Measurements from ENCODE around the gene BACH2.

The BACH2 gene

DNA sequence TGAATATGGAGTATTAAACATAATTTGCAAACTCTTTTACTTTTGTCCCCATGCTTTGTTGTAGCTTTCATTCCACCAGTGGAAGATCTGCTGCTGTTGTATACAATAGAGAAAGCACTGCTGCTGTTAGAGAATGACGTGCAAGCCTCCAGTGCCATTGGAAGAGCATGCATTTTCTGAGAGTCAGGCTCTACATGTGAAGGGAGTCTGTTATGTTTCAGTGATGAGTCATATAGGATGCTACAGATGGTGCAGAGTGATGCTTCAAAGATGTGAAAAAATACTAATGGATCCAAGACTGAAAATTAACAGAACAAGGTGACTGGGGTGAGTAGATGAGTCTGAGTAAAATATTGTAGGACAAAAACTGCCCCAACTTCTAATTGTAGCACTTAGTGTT, 22.4 kb upstream of the BACH2 start:
- TF ChIP-seq, protein P1, sequence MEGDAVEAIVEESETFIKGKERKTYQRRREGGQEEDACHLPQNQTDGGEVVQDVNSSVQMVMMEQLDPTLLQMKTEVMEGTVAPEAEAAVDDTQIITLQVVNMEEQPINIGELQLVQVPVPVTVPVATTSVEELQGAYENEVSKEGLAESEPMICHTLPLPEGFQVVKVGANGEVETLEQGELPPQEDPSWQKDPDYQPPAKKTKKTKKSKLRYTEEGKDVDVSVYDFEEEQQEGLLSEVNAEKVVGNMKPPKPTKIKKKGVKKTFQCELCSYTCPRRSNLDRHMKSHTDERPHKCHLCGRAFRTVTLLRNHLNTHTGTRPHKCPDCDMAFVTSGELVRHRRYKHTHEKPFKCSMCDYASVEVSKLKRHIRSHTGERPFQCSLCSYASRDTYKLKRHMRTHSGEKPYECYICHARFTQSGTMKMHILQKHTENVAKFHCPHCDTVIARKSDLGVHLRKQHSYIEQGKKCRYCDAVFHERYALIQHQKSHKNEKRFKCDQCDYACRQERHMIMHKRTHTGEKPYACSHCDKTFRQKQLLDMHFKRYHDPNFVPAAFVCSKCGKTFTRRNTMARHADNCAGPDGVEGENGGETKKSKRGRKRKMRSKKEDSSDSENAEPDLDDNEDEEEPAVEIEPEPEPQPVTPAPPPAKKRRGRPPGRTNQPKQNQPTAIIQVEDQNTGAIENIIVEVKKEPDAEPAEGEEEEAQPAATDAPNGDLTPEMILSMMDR (IDR thresholded peaks at IDR 0.05; ENCODE audit: low read depth, low read length), result no peak
- peak; percentile 18 for DNase-seq (ENCODE audit: low read depth, low spot score)
- in situ Hi-C loops (cut with HindIII; ENCODE audit: low sequenced_read_pairs), result no loop called here
- no peak overlapping the region for H3K4me3 ChIP-seq (ENCODE audit: low read depth, low read length)

- H3K4me3 ChIP-seq (ENCODE audit: low read depth, low read length), result no peak overlapping the region
- in situ Hi-C loops (cut with HindIII; ENCODE audit: low sequenced_read_pairs), result no loop called here
- TF ChIP-seq, protein P1 (IDR thresholded peaks at IDR 0.05; ENCODE audit: low read depth, low read length), result no peak
- no peak for DNase-seq (ENCODE audit: low read depth, low spot score)
Observed at GRCh38 chr6:90315986-90316385, 19.3 kb upstream of the BACH2 start.

DNA sequence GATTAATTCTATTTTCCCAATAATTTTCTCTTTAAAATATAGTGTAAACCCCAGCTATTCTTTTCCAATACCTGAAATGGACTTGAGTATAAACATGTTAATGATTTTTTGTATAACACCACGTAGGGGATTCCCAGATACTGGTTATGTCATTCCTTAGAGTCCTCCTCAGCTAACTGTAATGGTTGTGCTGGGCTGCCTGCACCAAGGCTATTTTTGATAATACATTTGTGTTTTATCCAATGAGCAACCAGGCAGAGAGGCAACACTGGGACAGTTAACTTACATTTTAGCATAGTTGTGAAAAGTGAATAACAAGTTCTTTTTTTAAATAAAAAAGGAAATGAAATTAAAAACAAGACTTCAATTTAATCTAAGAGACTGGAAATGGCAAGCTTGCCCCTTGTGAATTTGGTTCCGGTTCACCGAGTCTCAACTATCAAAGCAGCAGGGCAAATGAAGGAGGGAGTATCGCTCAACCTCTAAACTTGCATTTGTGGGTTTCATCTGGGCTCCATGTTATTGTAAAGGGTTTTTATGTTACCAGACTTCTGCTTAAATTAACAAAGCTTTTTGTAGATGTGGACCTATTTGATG, 18.8 kb upstream of the BACH2 start:
- in situ Hi-C loops (cut with HindIII; ENCODE audit: low sequenced_read_pairs), result no loop called here
- H3K4me3 ChIP-seq (ENCODE audit: low read depth, low read length), result no peak overlapping the region
- DNase-seq (ENCODE audit: low read depth, low spot score), result no peak
- TF ChIP-seq, protein P1 (IDR thresholded peaks at IDR 0.05; ENCODE audit: low read depth, low read length), result no peak

DNA sequence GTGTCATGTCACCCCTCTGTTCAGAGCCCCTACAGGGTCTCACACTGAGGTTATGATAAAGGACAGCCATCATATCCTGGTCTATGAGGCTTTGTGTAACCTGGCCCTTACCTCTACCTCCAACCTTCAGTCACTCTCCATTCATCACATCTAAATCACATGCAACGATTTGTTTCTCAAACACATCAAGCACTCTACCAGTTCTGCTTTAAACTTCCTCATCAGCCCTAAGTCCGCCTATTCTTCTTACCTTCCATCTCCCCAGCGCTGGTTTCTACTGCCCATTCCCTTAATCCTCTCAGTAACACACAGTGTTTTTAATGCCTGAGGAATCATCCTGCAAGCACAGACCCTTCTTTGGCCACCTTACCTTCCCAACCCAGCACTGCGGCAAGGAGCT, 17.9 kb upstream of the BACH2 start:
- H3K4me3 ChIP-seq (ENCODE audit: low read depth, low read length), result no peak overlapping the region
- TF ChIP-seq, protein P1 (IDR thresholded peaks at IDR 0.05; ENCODE audit: low read depth, low read length), result no peak
- in situ Hi-C loops (cut with HindIII; ENCODE audit: low sequenced_read_pairs), result no loop called here
- DNase-seq (ENCODE audit: low read depth, low spot score), result no peak

GRCh38 chr6:90311569-90311968, 14.9 kb upstream of the BACH2 start:
- TF ChIP-seq, protein P1 (IDR thresholded peaks at IDR 0.05; ENCODE audit: low read depth, low read length), result no peak
- no peak for DNase-seq (ENCODE audit: low read depth, low spot score)
- no peak overlapping the region for H3K4me3 ChIP-seq (ENCODE audit: low read depth, low read length)
- in situ Hi-C loops (cut with HindIII; ENCODE audit: low sequenced_read_pairs), result no loop called here

DNA sequence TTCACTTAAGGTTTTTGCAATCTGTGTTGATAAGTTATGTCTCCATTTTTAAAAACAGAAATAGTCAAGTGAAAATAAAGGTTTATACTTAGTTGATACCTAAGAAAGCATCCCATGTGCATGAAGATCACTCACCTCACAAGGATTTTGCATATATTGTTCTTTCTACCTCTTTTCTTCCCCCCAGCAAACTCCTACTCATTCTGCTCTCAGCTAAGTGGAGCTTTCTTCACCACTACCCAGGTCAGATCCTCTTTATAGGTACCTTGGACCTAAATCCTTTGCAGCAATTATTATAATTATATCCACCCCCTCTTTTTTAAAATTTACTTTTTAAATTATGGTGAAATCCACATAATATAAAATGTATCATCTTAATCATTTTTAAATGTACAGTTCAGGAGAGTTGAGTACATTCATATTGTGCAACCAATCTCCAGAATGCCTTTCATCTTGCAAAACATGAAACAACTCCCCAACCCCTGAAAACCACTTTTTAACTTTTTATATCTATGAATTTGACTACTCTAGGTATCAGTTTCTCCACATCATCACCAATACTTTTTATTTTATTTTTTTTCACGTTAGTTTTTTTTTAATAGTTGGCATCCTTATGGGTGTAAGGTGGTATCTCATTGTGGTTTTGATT, 9.3 kb upstream of the BACH2 start:
- H3K4me3 ChIP-seq (ENCODE audit: low read depth, low read length), result no peak overlapping the region
- no peak for DNase-seq (ENCODE audit: low read depth, low spot score)
- in situ Hi-C loops (cut with HindIII; ENCODE audit: low sequenced_read_pairs), result no loop called here
- TF ChIP-seq, protein P1 (IDR thresholded peaks at IDR 0.05; ENCODE audit: low read depth, low read length), result no peak
